K562 (cell line): Measurements from ENCODE around the gene INTS13.

Experiments used
- E2F6 ChIP-seq, 2 experiments: IDR thresholded peaks; 2 replicates each; pipeline ENCODE4 v1.6.1; 2011; ENCODE audit warnings: borderline replicate concordance in 1 of 2, control low read depth in 1 of 2, low read depth in 1 of 2, low read length in 1 of 2, mild to moderate bottlenecking in 1 of 2, mixed read lengths in 1 of 2, moderate library complexity in 1 of 2; ENCODE audit not compliant: insufficient read depth in 1 of 2, insufficient read length in 1 of 2, poor library complexity in 1 of 2, severe bottlenecking in 1 of 2; ENCODE audit errors: extremely low read depth in 1 of 2
- E2F8 ChIP-seq: fragments of 450-650 bp; IDR thresholded peaks from 2 replicates; pipeline ENCODE4 v1.7.1; 2018; ENCODE audit warnings: mild to moderate bottlenecking, low read depth; ENCODE audit not compliant: partially characterized antibody
- NCOA2 ChIP-seq, 2 experiments: fragments of 450-650 bp; IDR thresholded peaks; 2 replicates each; pipeline ENCODE4 v1.6.1; 2018; ENCODE audit warnings: mild to moderate bottlenecking in 2 of 2, moderate library complexity in 1 of 2; ENCODE audit not compliant: partially characterized antibody in 2 of 2
- NFXL1 ChIP-seq: fragments of 450-650 bp; formaldehyde crosslinking; IDR thresholded peaks from 2 replicates; pipeline ENCODE4 v1.4.0; 2021; ENCODE audit warnings: mild to moderate bottlenecking
- NFYB ChIP-seq: IDR thresholded peaks from 2 replicates; pipeline ENCODE4 v1.6.1; 2011; ENCODE audit warnings: mild to moderate bottlenecking, moderate library complexity; ENCODE audit not compliant: insufficient read length; ENCODE audit errors: extremely low read depth
- USF2 ChIP-seq: sonication (generic); formaldehyde crosslinking; IDR thresholded peaks from 2 replicates; pipeline ENCODE4 v1.5.0; 2020; ENCODE audit warnings: missing genetic modification reagents

- no peak for TF ChIP-seq NFYB
- no peak for TF ChIP-seq USF2 (CRISPR knock-in tag)
- TF ChIP-seq E2F6 (IDR thresholded peaks at IDR 0.05; ENCODE audit: borderline replicate concordance in 1 of 2, extremely low read depth in 1 of 2, insufficient read depth in 1 of 2, insufficient read length in 1 of 2, low read depth in 1 of 2, low read length in 1 of 2, poor library complexity in 1 of 2, severe bottlenecking in 1 of 2), result no peak
- no peak for TF ChIP-seq NFXL1 (CRISPR knock-in tag)
- no peak for TF ChIP-seq E2F8
- no peak for TF ChIP-seq NCOA2 (IDR thresholded peaks at IDR 0.05; ENCODE audit: partially characterized antibody in 2 of 2)
These were observed 31.1 kb downstream of the INTS13 start for GRCh38 chr12:26906704-26907103.
